KMS-11 (cell line): Measurements from ENCODE around the gene KRT79.

Experiments used
- H2AFZ ChIP-seq: fragments of 200-600 bp; sonication (generic); 2 replicates; pipeline ENCODE4 v1.6.1; 2016; ENCODE audit warnings: antibody characterized with exemption, mixed run types, low read depth
- H3K27ac ChIP-seq: fragments of 200-600 bp; sonication (generic); 2 replicates; pipeline ENCODE4 v1.6.1; 2016; ENCODE audit warnings: mild to moderate bottlenecking, mixed run types
- H3K27me3 ChIP-seq: fragments of 200-600 bp; sonication (generic); 2 replicates; pipeline ENCODE4 v1.6.1; 2017; ENCODE audit warnings: mild to moderate bottlenecking, low read depth, mixed run types, moderate library complexity; ENCODE audit not compliant: insufficient read depth
- H3K36me3 ChIP-seq: fragments of 200-600 bp; sonication (generic); 2 replicates; pipeline ENCODE4 v1.6.1; 2017; ENCODE audit warnings: mild to moderate bottlenecking, mixed run types; ENCODE audit not compliant: insufficient read depth
- H3K4me1 ChIP-seq: fragments of 200-600 bp; sonication (generic); 2 replicates; pipeline ENCODE4 v1.6.1; 2016; ENCODE audit warnings: mild to moderate bottlenecking, low read depth, mixed run types; ENCODE audit not compliant: poor library complexity, severe bottlenecking
- H3K4me2 ChIP-seq: fragments of 200-600 bp; sonication (generic); 2 replicates; pipeline ENCODE4 v1.7.0; 2016; ENCODE audit warnings: mild to moderate bottlenecking, mixed run types
- H3K4me3 ChIP-seq: fragments of 200-600 bp; sonication (generic); IDR thresholded peaks from 2 replicates; pipeline ENCODE4 v1.6.1; 2017; ENCODE audit warnings: low read depth, low read length, mixed read lengths; ENCODE audit not compliant: insufficient read depth
- H3K79me2 ChIP-seq: fragments of 200-600 bp; sonication (generic); 2 replicates; pipeline ENCODE4 v1.6.1; 2016; ENCODE audit warnings: low read depth, mixed run types; ENCODE audit not compliant: insufficient read depth
- H3K9ac ChIP-seq: fragments of 200-600 bp; sonication (generic); 2 replicates; pipeline ENCODE4 v1.6.1; 2016; ENCODE audit warnings: mild to moderate bottlenecking, mixed run types
- H4K20me1 ChIP-seq: fragments of 200-600 bp; sonication (generic); 2 replicates; pipeline ENCODE4 v1.6.1; 2016; ENCODE audit warnings: mild to moderate bottlenecking, mixed run types; ENCODE audit not compliant: insufficient read depth
- TF ChIP-seq, protein P1 (sequence below): fragments of 200-600 bp; sonication (generic); conservative IDR thresholded peaks from 2 replicates; pipeline ENCODE4 v1.6.1; 2017; ENCODE audit warnings: low read depth, mild to moderate bottlenecking, antibody characterized with exemption, low read length, moderate library complexity, mixed read lengths

KRT79 gene

GRCh38 chr12:52836491-52837412 is 2.6 kb upstream of the KRT79 start:
- Histone ChIP-seq H3K4me2 (no peak overlapping the region), H3K36me3 (no peaks in the 10 kb centered on the region), H3K9ac (no peak overlapping the region), H3K4me3 (no peak overlapping the region), H4K20me1 (no peaks in the 10 kb centered on the region), H3K4me1 (no peaks in the 10 kb centered on the region), H3K27me3 (peaks cover 86% of the 10 kb centered on the region), H3K27ac (no peak overlapping the region), H3K79me2 (no peaks in the 10 kb centered on the region), H2AFZ (no peak overlapping the region)
- TF ChIP-seq, protein P1, sequence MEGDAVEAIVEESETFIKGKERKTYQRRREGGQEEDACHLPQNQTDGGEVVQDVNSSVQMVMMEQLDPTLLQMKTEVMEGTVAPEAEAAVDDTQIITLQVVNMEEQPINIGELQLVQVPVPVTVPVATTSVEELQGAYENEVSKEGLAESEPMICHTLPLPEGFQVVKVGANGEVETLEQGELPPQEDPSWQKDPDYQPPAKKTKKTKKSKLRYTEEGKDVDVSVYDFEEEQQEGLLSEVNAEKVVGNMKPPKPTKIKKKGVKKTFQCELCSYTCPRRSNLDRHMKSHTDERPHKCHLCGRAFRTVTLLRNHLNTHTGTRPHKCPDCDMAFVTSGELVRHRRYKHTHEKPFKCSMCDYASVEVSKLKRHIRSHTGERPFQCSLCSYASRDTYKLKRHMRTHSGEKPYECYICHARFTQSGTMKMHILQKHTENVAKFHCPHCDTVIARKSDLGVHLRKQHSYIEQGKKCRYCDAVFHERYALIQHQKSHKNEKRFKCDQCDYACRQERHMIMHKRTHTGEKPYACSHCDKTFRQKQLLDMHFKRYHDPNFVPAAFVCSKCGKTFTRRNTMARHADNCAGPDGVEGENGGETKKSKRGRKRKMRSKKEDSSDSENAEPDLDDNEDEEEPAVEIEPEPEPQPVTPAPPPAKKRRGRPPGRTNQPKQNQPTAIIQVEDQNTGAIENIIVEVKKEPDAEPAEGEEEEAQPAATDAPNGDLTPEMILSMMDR = no peak

- Histone ChIP-seq H3K79me2 (no peaks in the 10 kb centered on the region), H3K4me3 (no peak overlapping the region), H3K9ac (no peak overlapping the region), H4K20me1 (no peaks in the 10 kb centered on the region), H3K27me3 (peaks cover 83% of the 10 kb centered on the region), H3K36me3 (no peaks in the 10 kb centered on the region), H3K27ac (no peak overlapping the region), H3K4me1 (no peaks in the 10 kb centered on the region), H2AFZ (no peak overlapping the region), H3K4me2 (no peak overlapping the region)
- TF ChIP-seq, protein P1 = no peak
These were observed 1.9 kb upstream of the KRT79 start for GRCh38 chr12:52836042-52836466.

- H3K9ac ChIP-seq = no peak overlapping the region
- TF ChIP-seq, protein P1 = no peak
- no peak overlapping the region for H3K27ac ChIP-seq
- no peaks in the 10 kb centered on the region for H3K4me1 ChIP-seq
- no peaks in the 10 kb centered on the region for H4K20me1 ChIP-seq
- H3K4me3 ChIP-seq = no peak overlapping the region
- no peak overlapping the region for H2AFZ ChIP-seq
- peaks cover 79% of the 10 kb centered on the region for H3K27me3 ChIP-seq
- H3K36me3 ChIP-seq = no peaks in the 10 kb centered on the region
- H3K4me2 ChIP-seq = no peak overlapping the region
- no peaks in the 10 kb centered on the region for H3K79me2 ChIP-seq
These were observed 1.3 kb upstream of the KRT79 start for GRCh38 chr12:52835271-52836041.

DNA sequence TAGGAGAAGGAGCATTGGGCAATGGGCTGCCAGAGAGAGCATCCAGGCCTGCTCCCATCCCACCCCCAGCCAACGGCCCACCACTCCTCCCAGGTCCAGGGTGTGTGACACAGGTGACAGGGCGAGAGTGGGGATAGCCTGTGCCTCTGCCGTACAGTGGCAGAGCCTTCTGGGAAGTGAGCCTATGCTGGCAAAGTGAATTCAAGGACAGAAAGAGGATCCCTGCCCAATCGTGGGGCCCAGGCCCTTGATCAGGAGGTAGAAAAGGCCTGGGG is 553 bp upstream of the KRT79 start:
- no peak overlapping the region for H3K27ac ChIP-seq
- peaks cover 78% of the 10 kb centered on the region for H3K27me3 ChIP-seq
- H3K4me2 ChIP-seq = no peak overlapping the region
- TF ChIP-seq, protein P1 = no peak
- no peaks in the 10 kb centered on the region for H3K4me1 ChIP-seq
- no peak overlapping the region for H2AFZ ChIP-seq
- H4K20me1 ChIP-seq = no peaks in the 10 kb centered on the region
- no peaks in the 10 kb centered on the region for H3K79me2 ChIP-seq
- no peak overlapping the region for H3K9ac ChIP-seq
- H3K4me3 ChIP-seq = no peak overlapping the region
- no peaks in the 10 kb centered on the region for H3K36me3 ChIP-seq
